ENCODE data around the gene LBP.
A peak's percentile ranks its signal among the peaks of the same experiment; 100 is the strongest.
"Not testable (repeated sequence)": the region's sequence is repeated elsewhere in the genome, so short reads cannot be mapped to it uniquely, and the experiment has no call there.

LBP gene

DNA sequence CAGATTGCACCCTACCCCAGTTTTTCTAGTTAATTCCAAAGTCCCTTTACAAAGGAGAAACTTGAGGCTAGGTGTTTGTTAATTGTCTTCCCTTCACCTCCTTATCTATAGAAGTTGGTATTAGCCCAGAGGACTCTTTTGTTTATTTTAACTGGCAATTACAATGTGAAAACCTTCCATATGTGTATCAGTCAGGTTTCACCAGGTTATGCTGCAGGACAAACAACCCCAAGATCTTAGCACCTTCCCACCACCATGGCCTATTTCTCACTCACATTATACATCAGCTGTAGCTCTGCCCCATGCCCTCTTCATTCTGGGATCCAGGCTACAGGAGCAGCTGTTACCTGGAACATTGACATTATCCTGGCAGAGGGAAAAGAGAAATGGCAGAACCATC is 57.7 kb downstream of the LBP start:
- no peak for DNase-seq

DNA sequence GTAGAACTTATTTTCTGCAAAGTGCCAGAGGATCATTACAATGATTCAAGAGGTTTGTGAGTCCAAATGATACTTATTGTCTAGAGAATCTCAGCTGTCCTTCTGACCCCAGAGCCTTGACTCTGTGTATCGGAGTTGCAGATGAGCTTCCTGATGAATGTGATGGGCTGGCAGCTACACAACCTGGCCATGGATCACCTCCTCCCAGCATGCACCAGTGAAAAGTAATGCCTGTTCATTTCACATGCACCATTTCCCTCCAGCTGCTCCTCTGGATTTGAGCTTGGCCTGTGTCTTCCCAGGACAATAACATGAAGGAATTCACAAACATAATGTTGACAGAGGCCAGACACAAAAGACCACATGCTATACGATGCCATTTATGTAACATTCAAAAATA is 58.9 kb downstream of the LBP start:
- DNase-seq = no peak

DNA sequence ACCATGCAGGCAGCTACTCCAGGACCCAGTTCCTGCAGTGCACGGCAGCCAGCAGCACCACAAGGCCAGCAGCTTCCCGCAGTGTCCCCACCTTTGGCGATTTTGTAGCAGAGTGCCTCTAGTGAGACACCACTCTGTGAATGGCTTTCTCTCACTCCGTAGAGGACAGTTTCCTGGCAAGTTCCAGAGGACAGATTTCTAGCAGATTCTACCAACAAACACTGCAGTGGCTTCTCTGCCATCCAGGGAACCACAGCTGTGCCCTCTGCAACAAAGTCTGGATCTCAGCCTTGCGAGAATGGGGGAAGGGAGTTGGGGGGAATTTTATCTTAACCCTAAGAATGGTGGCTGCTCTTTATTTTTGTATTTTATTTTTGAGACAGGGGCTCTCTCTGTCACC is 60.2 kb downstream of the LBP start:
- no peak for DNase-seq

DNA sequence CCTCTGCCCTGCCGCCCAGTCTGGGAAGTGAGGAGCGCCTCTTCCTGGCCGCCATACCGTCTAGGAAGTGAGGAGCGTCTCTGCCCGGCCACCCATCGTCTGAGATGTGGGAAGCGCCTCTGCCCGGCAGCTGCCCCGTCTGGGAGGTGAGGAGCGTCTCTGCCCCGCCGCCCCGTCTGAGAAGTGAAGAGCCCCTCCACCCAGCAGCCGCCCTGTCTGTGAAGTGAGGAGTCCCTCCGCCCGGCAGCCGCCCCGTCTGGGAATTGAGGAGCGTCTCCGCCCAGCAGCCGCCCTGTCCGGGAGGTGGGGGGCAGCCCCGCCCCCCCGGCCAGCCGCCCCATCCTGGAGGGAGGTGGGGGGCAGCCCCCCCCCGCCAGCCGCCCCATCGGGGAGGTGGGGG is 61.0 kb downstream of the LBP start:
- no peak for DNase-seq

DNA sequence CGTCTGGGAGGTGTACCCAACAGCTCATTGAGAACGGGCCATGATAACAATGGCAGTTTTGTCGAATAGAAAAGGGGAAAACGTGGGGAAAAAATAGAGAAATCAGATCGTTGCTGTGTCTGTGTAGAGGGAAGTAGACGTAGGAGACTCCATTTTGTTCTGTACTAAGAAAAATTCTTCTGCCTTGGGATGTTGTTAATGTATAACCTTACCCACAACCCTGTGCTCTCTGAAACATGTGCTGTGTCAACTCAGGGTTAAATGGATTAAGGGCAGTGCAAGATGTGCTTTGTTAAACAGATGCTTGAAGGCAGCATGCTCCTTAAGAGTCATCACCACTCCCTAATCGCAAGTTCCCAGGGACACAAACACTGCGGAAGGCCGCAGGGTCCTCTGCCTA is 61.5 kb downstream of the LBP start:
- DNase-seq = not testable (repeated sequence)

DNA sequence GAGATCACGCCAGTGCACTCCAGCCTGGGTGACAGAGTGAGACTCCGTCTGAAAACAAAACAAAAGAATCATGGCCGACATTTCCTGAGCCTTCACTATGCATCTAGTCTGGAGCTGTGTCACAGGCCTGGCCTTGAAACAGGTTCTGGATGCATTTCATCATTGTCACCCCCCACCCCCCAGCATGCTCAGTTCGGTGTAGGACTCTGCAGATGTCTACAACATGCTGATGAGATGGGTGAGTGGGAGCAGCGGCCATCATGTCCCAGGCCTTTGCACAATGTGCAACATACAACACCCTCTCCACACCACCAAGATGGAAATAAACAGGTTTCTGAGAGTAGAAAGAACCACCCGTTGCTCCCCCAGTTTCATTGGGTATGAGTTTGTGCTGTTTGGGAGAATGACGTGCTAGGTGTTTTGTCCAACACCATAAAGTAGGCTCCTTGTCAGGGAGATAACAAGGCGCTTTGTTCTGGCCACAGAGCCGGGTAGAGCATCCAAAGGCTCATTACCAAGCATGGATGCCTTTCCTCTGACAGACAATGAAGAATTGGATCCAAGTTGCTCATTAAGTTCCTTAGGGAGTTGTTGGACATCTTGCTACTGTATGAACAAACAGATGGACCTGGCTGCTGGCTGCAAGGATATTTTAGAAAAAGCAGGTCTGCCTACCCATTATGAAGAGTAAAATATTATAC is 66.7 kb downstream of the LBP start:
- DNase-seq = no peak

DNA sequence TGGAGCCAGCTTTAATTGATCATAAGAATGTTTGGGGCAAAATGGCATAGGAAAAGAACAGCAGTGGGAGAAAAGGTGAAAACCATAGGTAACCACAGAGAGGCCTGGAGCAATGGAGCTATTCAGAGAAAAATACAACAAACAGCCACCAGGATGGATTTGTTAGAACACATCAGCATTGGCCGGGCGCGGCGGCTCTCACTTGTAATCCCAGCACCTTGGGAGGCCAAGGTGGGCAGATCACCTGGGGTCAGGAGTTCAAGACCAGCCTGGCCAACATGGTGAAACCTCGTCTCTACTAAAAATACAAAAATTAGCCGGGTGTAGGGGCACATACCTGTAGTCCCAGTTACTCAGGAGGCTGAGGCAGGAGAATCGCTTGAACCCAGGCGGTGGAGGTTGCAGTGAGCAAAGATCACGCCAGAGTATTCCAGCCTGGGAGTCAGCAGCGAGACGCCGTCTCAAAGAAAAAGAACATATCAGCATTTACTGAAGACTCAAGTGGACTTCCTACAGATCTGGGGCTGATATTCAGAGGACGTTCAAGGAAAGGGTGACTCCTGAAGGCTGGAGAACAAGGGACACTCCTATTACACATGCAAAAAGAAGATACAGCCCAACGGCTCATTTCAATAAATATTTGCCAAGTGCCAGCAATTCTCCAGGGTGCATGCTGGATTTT is 68.6 kb downstream of the LBP start:
- DNase-seq = no peak

DNA sequence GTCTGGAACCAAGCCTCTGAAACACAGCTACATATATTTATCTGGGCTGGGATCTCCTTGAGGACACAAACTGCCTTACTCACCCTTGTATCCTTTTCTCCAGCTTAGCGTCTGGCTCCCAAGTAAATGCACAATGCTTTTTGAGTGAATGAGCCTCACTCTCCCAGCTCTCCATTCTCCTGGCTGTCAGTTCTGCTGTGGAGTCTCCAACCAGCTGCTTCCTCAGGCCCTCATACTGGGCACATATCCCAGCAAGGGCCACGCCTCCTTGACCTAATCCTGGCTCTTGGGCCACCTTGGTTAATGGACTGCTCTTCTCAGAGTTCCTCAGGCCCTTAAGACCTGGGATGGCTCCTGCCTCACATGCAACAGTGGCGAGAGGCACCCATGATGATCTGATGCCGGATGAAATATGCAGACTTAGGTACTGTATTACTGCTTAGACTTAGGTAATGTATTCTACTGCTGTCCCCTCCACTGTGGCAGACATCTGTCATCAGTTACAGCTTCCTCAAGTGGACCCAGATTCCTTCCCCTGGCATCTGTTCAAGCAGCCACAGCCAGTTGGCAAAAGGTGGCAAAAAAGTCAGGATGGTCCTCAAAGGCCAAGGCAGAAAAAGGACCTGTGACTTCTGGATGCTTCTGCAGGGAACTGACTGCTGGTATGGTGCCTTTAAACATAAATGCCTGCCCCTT is 72.4 kb downstream of the LBP start:
- DNase-seq = peak; percentile 25

DNA sequence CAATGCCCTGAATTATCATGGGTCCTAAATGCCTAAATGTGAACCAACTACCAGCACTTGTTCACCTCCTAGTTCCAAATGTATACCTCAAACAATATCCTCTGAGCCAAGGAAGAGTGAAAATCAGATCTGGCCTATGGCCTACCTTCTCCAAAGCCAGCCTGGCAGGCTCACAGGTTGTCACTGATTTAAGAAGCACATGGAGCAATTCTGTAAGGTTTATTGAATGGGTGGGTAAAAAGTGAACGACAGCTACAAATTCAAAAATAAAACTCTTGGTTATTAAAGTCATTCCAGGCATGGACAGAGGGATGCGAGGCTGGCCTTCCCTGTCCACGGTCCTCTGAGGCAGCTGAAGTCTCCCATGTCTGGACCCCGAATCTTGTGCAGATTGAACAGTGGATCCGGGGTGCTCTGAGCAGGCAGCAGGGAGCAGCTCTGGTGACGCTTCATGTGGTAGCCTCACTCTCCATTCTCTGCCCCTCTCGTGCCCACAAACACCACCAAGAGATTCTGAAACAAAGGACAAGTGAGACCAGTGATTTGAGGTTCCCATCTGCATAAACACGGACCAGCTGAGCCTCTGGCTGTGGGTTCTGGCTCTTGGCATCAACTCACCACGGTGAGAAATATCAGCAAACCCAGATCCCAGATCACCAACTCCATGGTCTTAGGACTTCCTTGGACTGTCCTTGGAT is 74.3 kb downstream of the LBP start:
- DNase-seq = no peak

DNA sequence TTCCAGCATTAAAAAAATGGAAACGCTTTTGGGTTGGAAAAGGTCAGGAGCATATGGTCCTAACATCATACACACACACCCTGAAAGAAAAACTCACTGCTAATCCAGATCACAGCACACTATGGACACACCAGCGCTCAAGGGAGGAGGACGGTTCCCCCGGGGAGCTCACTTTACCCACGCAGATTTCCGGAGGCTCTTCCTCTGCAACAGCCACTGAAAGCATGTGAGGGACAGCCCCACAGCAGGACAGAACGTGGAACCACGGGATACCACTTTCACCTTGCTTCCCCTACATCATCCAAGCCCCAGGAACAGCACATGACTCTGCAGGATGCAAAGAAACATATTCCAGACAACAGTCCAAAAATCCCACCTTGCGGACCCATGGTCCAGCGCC is 75.6 kb downstream of the LBP start:
- DNase-seq = no peak

DNA sequence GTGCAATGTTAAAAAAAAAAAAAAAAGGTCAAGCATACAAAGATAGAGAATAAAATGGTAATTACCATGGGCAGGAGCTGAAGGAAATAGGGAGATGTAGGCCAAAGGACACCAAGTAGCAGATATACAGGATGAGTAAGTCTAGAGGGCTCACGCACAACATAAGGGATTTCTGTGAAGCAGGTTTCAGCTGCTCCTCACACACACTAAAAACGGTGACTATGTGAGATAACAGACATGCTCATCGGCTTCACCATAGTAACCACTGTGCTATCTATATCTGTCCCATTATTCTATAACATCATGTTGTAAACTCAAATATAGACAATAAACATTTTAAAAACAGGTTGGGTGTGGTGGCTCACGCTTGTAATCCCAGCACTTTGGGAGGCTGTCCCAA is 77.3 kb downstream of the LBP start:
- no peak for DNase-seq

DNA sequence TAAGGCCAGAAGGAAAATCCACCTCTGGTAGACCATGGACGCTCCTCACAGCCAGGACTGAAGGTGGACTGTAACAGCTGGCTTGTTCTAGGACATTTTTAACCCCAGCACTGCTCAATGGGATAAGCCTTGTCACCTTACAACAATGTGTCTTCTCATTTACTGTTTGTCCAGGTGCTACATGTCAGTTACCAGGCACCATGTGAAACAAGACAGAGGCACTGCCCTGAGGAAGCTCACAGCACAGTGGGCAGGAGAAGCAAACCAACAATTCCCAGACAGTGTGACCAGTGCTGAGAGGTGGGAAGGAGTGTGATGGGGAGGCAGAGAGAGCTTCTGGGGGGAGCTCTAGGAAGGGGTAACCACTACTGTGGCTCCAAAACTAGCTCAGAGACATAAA is 78.1 kb downstream of the LBP start:
- DNase-seq = no peak

DNA sequence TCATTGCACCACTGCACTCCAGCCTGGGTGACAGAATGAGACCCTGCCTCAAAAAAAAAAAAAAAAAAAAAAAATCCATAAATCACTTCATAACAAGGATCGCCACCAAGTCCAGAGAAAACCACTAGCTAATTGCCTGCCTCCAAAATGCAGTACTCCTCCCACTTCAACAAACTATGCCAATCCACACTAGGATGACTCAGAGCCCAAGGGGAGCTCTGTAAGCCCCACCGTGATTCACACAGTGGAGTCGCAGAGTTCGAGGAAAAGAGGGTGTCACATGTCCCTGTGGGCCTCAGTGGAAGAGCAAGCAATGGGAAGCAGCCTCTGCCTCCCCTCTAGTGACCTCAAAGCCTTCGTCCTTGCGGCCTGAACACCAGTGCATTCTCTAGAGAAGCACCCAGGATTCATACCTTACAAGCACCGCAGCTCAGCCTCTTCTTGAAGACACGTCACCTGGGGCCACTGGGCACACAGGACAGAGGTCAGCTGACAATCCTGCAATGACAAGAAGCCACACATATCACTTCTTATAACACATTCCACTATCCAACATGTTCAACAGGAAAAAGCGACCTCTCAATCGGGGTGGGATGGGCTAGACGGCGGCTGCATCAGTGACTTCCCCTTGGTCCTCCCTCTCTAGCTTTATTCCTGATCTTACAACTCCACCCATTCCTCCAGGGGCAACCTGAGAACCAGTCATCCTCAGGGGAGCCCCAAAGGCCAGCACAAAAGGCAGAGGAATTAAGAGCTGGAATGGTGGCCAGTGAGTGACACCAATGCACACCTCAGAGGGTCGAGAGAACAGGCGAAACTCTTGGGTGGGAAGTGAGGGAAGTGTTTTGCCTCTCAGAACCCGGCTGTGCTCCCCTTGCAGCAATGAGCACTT is 80.0 kb downstream of the LBP start:
- DNase-seq = peak; percentile 93

Data from HCEC 1CT (cell line).